A549 (cell line): ENCODE results near the gene INF2. TPM values are rescaled to one million over a fixed set of nuclear protein-coding genes. Genes with fewer than 3 reads are reported as not detected.

Experiments used
- ATAC-seq, 2 experiments: fragments of 200-7000 bp in 1 of 2; fragments of >200 bp in 1 of 2; cut with Nextera tagmentation in 1 of 2; cut with Tn5 transposase in 1 of 2; 3 replicates each; pipeline versions ENCODE4 v1.8.0 to v1.9.1; 2018 to 2020; ENCODE audit warnings: mild to moderate bottlenecking in 1 of 2, moderate library complexity in 1 of 2
- CTCF ChIA-PET: fragments of 300-600 bp; sonication (Branson Sonifier 250); formaldehyde crosslinking; extraction: SDS; loops from one replicate; lab custom pipeline; 2021; ENCODE audit warnings: antibody characterized with exemption, inconsistent platforms; lab: Yijun Ruan, JAX
- POLR2A ChIA-PET: fragments of 350-600 bp; formaldehyde crosslinking; extraction: SDS; loops from one replicate; lab custom pipeline; 2021; ENCODE audit warnings: antibody characterized with exemption, inconsistent platforms; lab: Yijun Ruan, JAX
- DNase-seq, 2 experiments: peaks; one replicate each; pipeline versions ENCODE4 v3.0.0 to v3.0.0-alpha.2; 2011 to 2016; ENCODE audit warnings: low read depth in 1 of 2, low spot score in 1 of 2
- FAIRE-seq: peaks from 2 replicates; lab custom pipeline; 2011; peaks lifted over from hg19 to GRCh38; lab: Jason Lieb, UNC
- H3K27ac ChIP-seq, 2 experiments: fragments of >200 bp; sonication (Bioruptor Twin); formaldehyde crosslinking; 3 replicates each; pipeline ENCODE4 v1.5.1; 2016 to 2017
- H3K4me1 ChIP-seq: fragments of >200 bp; sonication (Bioruptor Twin); formaldehyde crosslinking; 3 replicates; pipeline ENCODE4 v1.6.1; 2016
- H3K4me2 ChIP-seq: fragments of >200 bp; sonication (Bioruptor Twin); formaldehyde crosslinking; 3 replicates; pipeline ENCODE4 v1.6.1; 2016
- H3K4me3 ChIP-seq: fragments of >200 bp; sonication (Bioruptor Twin); formaldehyde crosslinking; 3 replicates; pipeline ENCODE4 v1.5.1; 2016
- H3K9me3 ChIP-seq: fragments of >200 bp; sonication (Bioruptor Twin); formaldehyde crosslinking; 3 replicates; pipeline ENCODE4 v1.6.1; 2016
- BHLHE40 ChIP-seq: IDR thresholded peaks from 2 replicates; pipeline ENCODE4 v1.6.1; 2012; ENCODE audit warnings: low read depth, low read length, inconsistent platforms
- CEBPB ChIP-seq, 2 experiments: fragments of >200 bp in 1 of 2; sonication (Bioruptor Twin) in 1 of 2; formaldehyde crosslinking in 1 of 2; IDR thresholded peaks; 2 replicates each; pipeline ENCODE4 v1.6.1; 2012 to 2016
- FOSL2 ChIP-seq, 2 experiments: fragments of 450-650 bp in 1 of 2; fragments of >200 bp in 1 of 2; sonication (Bioruptor Twin) in 1 of 2; formaldehyde crosslinking; IDR thresholded peaks; 2 replicates each; pipeline versions ENCODE4 v1.5.0 to v1.6.1; 2016 to 2020; ENCODE audit warnings: mild to moderate bottlenecking in 1 of 2, moderate library complexity in 1 of 2
- GATA3 ChIP-seq: IDR thresholded peaks from 2 replicates; pipeline ENCODE4 v1.6.1; 2012; ENCODE audit warnings: borderline replicate concordance
- HOXA7 ChIP-seq: fragments of 250-450 bp; sonication (Bioruptor Pico); IDR thresholded peaks from 2 replicates; pipeline ENCODE4 v1.5.0; 2020; ENCODE audit warnings: mild to moderate bottlenecking, moderate library complexity
- HOXB13 ChIP-seq: fragments of 250-450 bp; sonication (Bioruptor Pico); IDR thresholded peaks from 2 replicates; pipeline ENCODE4 v1.5.0; 2020; ENCODE audit warnings: low read depth, mild to moderate bottlenecking, moderate library complexity
- HOXB5 ChIP-seq: fragments of 250-450 bp; sonication (Bioruptor Pico); IDR thresholded peaks from 2 replicates; pipeline ENCODE4 v1.5.0; 2020; ENCODE audit warnings: mild to moderate bottlenecking, moderate library complexity
- JUN ChIP-seq, 2 experiments: fragments of >200 bp; sonication (Bioruptor Twin); formaldehyde crosslinking; IDR thresholded peaks; 2 replicates in 1 of 2; 3 replicates in 1 of 2; pipeline ENCODE4 v1.6.1; 2016 to 2017
- KDM1A ChIP-seq: fragments of 200-600 bp; sonication (generic); IDR thresholded peaks from 2 replicates; pipeline ENCODE4 v1.6.1; 2016; ENCODE audit warnings: low read depth, mild to moderate bottlenecking
- KDM5A ChIP-seq: fragments of 200-600 bp; sonication (generic); IDR thresholded peaks from 2 replicates; pipeline ENCODE4 v1.6.1; 2016; ENCODE audit warnings: antibody characterized with exemption, mild to moderate bottlenecking
- MAZ ChIP-seq: fragments of 150-350 bp; IDR thresholded peaks from 2 replicates; pipeline ENCODE4 v1.6.1; 2014; ENCODE audit warnings: antibody characterized with exemption, low read depth, low read length, borderline replicate concordance
- NPAS2 ChIP-seq: fragments of 250-450 bp; sonication (Bioruptor Pico); IDR thresholded peaks from 2 replicates; pipeline ENCODE4 v1.8.0; 2022; ENCODE audit warnings: mild to moderate bottlenecking, moderate library complexity, borderline replicate concordance
- POLR2A ChIP-seq: IDR thresholded peaks from 2 replicates; pipeline ENCODE4 v1.6.1; 2012; ENCODE audit warnings: mild to moderate bottlenecking, low read length
- TP53 ChIP-seq: fragments of 250-450 bp; sonication (Bioruptor Pico); IDR thresholded peaks from 2 replicates; pipeline ENCODE4 v1.5.0; 2021; ENCODE audit warnings: mild to moderate bottlenecking, moderate library complexity
- ZNF302 ChIP-seq: fragments of 250-450 bp; sonication (Bioruptor Pico); IDR thresholded peaks from 2 replicates; pipeline ENCODE4 v1.9.0; 2021; ENCODE audit warnings: inconsistent platforms, mild to moderate bottlenecking, moderate library complexity
- WGBS: methylation state at CpG from one replicate; pipeline ENCODE4 v1.1.6; 2017; ENCODE audit errors: missing lambda C conversion rate; 5-methylcytosine and 5-hydroxymethylcytosine counted together
- polyA plus RNA-seq, 4 experiments: library from polyadenylated mRNA; depleted of rRNA in 3 of 4; stranded (reverse); fragments of >200 nt; fragmentation: RNase III in 1 of 4; extraction: RNeasy Plus Mini Kit Qiagen cat#74134 plus additional on column Dnase treatment in 1 of 4; gene quantifications; 2 replicates in 3 of 4; 3 replicates in 1 of 4; pipeline ENCODE4 v1.2.3, GENCODE V29; 2011 to 2017
- TF ChIP-seq, protein P1 (sequence below): fragments of 250-450 bp; sonication (Bioruptor Pico); IDR thresholded peaks from 2 replicates; pipeline ENCODE4 v1.5.0; 2020; ENCODE audit warnings: low read depth, mild to moderate bottlenecking, moderate library complexity
- TF ChIP-seq, protein P2 (sequence below): IDR thresholded peaks from 2 replicates; pipeline ENCODE4 v1.6.1; 2012
- TF ChIP-seq, protein P3 (sequence below): IDR thresholded peaks from 2 replicates; pipeline ENCODE4 v1.6.1; 2012; ENCODE audit warnings: low read depth, borderline replicate concordance
- TF ChIP-seq, protein P4 (sequence below): fragments of >200 bp; sonication (Bioruptor Twin); formaldehyde crosslinking; IDR thresholded peaks from 3 replicates; pipeline ENCODE4 v1.5.1; 2016
- TF ChIP-seq, protein P5 (sequence below): fragments of 200-600 bp; sonication (generic); IDR thresholded peaks from 2 replicates; pipeline ENCODE4 v1.6.1; 2016; ENCODE audit warnings: antibody characterized with exemption, mild to moderate bottlenecking, moderate library complexity
- TF ChIP-seq, protein P6 (sequence below): fragments of 250-450 bp; sonication (Bioruptor Pico); IDR thresholded peaks from 2 replicates; pipeline ENCODE4 v1.5.0; 2021; ENCODE audit warnings: mild to moderate bottlenecking, moderate library complexity, borderline replicate concordance

Gene INF2
- polyA plus RNA-seq, 2 of the 4 experiments (the other 2 are of a cell fraction) = 24.7 to 71.2 TPM

DNA sequence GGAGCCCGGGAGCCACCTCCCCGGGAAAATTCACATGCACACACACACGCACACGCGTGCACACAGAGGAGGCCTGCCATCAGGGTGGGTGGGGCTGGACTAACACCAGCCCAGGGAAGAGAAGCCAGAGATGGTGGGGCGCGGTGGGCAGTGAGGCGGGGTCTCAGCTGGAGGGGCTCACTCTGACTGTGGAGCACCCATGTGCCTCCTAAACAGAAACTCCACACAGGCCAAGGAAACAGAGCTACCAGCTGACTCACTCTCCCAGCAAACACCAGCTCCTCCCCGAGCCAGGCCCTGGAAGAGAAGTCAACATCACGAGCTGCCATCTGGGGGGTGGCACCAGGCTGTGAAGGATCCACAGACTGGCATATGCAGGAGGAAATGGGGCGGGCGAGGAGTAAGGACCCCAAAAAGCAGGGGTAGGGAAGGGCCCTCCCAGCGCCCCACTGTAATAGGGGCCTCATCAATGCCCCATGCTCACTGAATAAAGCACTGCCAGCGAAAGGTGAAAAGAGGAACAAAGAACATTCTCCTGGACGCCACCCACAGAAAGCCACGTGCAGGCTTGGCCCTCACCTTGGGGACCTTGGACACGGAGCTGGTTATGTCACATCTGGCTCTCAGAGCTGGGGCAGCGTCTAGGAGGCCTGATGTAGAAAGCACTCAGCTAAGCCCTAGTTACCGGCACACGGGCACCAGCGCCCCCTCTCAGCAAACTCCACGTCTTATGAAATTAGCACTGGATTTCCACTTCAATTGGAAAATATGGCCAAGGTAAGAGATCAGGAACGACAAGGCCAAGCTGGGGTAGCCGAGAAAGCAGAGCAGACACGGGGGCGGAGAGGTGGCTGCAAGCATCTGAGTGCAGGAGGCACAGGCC is 8.4 kb upstream of the INF2 start (continued):
- no peak for TF ChIP-seq FOSL2 (IDR thresholded peaks at IDR 0.05)
- peak; percentile 13 for TF ChIP-seq FOSL2 (CRISPR knock-in tag; IDR thresholded peaks at IDR 0.05)
- TF ChIP-seq, protein P1, sequence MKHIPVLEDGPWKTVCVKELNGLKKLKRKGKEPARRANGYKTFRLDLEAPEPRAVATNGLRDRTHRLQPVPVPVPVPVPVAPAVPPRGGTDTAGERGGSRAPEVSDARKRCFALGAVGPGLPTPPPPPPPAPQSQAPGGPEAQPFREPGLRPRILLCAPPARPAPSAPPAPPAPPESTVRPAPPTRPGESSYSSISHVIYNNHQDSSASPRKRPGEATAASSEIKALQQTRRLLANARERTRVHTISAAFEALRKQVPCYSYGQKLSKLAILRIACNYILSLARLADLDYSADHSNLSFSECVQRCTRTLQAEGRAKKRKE (CRISPR knock-in tag) = 0 out of 2 replicates have a peak, but pooled peaks have one; percentile 13
- TF ChIP-seq BHLHE40 = 0 out of 2 replicates have a peak, but pooled peaks have one; percentile 34
- peak; percentile 76; the same call in 1 of the 2 replicates for TF ChIP-seq HOXA7 (CRISPR knock-in tag)
- TF ChIP-seq, protein P2, sequence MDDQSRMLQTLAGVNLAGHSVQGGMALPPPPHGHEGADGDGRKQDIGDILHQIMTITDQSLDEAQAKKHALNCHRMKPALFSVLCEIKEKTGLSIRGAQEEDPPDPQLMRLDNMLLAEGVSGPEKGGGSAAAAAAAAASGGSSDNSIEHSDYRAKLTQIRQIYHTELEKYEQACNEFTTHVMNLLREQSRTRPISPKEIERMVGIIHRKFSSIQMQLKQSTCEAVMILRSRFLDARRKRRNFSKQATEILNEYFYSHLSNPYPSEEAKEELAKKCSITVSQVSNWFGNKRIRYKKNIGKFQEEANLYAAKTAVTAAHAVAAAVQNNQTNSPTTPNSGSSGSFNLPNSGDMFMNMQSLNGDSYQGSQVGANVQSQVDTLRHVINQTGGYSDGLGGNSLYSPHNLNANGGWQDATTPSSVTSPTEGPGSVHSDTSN = 0 out of 2 replicates have a peak, but pooled peaks have one; percentile 43
- TF ChIP-seq TP53 (CRISPR knock-in tag) = peak; percentile 64; the same call in 1 of the 2 replicates
- 0 out of 4 replicates have a peak, but pooled peaks of 1 of the 2 experiments have one; percentile 24 for TF ChIP-seq CEBPB (IDR thresholded peaks at IDR 0.05)
- TF ChIP-seq, protein P3, sequence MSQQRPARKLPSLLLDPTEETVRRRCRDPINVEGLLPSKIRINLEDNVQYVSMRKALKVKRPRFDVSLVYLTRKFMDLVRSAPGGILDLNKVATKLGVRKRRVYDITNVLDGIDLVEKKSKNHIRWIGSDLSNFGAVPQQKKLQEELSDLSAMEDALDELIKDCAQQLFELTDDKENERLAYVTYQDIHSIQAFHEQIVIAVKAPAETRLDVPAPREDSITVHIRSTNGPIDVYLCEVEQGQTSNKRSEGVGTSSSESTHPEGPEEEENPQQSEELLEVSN = peak; percentile 73; the same call in 1 of the 2 replicates
- no peak for TF ChIP-seq KDM5A
- peak; percentile 9; the same call in 1 of the 2 replicates for TF ChIP-seq HOXB13 (CRISPR knock-in tag)
- 0 out of 2 replicates have a peak, but pooled peaks have one; percentile 5 for TF ChIP-seq MAZ
- TF ChIP-seq, protein P4, sequence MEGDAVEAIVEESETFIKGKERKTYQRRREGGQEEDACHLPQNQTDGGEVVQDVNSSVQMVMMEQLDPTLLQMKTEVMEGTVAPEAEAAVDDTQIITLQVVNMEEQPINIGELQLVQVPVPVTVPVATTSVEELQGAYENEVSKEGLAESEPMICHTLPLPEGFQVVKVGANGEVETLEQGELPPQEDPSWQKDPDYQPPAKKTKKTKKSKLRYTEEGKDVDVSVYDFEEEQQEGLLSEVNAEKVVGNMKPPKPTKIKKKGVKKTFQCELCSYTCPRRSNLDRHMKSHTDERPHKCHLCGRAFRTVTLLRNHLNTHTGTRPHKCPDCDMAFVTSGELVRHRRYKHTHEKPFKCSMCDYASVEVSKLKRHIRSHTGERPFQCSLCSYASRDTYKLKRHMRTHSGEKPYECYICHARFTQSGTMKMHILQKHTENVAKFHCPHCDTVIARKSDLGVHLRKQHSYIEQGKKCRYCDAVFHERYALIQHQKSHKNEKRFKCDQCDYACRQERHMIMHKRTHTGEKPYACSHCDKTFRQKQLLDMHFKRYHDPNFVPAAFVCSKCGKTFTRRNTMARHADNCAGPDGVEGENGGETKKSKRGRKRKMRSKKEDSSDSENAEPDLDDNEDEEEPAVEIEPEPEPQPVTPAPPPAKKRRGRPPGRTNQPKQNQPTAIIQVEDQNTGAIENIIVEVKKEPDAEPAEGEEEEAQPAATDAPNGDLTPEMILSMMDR = peak; percentile 27; the same call in 2 of the 3 replicates
- 0 out of 2 replicates have a peak, but pooled peaks have one; percentile 10 for TF ChIP-seq HOXB5
- TF ChIP-seq ZNF302 (CRISPR knock-in tag) = no peak

DNA sequence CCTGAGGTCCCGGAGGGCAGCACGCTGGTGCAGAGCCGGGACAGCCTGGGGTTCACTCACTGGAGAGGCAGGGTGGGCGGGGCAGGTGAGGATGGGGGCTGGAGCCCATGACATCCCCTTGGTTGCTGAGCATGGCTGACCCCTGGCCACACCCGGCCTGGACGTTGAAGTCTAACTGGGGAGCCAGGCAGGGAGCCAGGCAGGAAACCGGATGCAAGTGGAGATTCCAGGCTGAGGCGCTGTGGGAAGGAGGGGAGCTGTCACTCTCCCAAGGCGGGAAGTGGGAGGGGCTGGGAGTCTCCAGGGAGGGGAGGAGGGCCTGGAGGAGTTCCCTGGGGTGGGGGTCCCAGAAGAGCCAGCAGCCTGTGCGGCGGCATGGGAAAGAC is 7.7 kb upstream of the INF2 start:
- CTCF ChIA-PET = interaction anchor here (1.4 to 7.6 kb wide), 17 partner anchors 9 to 49 kb away, joined by 3 to 117 read pairs (median 8); partner anchors contain the start of gene INF2
- 2% methylated on average over 11 of the region's 11 CpGs for WGBS
- DNase-seq (peak; percentile 91 to 94), ATAC-seq (peak; percentile 37 to 63), FAIRE-seq (no peak)
- Histone ChIP-seq H3K27ac (peak overlapping the region; percentile 98 to 100), H3K4me2 (peak overlapping the region; percentile 87), H3K9me3 (no peaks in the 10 kb centered on the region), H3K4me1 (peaks cover 85% of the 10 kb centered on the region), H3K4me3 (peak overlapping the region; percentile 38)
- POLR2A ChIA-PET = interaction anchor here (0.7 to 3.9 kb wide), 8 partner anchors 13 to 71 kb away, joined by 3 to 19 read pairs (median 3); partner anchors contain the start of gene SIVA1
- TF ChIP-seq, protein P4 = peak; percentile 4; the same call in 1 of the 3 replicates
- no peak for TF ChIP-seq GATA3
- TF ChIP-seq, protein P5, sequence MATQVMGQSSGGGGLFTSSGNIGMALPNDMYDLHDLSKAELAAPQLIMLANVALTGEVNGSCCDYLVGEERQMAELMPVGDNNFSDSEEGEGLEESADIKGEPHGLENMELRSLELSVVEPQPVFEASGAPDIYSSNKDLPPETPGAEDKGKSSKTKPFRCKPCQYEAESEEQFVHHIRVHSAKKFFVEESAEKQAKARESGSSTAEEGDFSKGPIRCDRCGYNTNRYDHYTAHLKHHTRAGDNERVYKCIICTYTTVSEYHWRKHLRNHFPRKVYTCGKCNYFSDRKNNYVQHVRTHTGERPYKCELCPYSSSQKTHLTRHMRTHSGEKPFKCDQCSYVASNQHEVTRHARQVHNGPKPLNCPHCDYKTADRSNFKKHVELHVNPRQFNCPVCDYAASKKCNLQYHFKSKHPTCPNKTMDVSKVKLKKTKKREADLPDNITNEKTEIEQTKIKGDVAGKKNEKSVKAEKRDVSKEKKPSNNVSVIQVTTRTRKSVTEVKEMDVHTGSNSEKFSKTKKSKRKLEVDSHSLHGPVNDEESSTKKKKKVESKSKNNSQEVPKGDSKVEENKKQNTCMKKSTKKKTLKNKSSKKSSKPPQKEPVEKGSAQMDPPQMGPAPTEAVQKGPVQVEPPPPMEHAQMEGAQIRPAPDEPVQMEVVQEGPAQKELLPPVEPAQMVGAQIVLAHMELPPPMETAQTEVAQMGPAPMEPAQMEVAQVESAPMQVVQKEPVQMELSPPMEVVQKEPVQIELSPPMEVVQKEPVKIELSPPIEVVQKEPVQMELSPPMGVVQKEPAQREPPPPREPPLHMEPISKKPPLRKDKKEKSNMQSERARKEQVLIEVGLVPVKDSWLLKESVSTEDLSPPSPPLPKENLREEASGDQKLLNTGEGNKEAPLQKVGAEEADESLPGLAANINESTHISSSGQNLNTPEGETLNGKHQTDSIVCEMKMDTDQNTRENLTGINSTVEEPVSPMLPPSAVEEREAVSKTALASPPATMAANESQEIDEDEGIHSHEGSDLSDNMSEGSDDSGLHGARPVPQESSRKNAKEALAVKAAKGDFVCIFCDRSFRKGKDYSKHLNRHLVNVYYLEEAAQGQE = no peak
- TF ChIP-seq FOSL2 (IDR thresholded peaks at IDR 0.05) = no peak
- TF ChIP-seq FOSL2 (CRISPR knock-in tag; IDR thresholded peaks at IDR 0.05) = no peak
- no peak for TF ChIP-seq NPAS2 (CRISPR knock-in tag)
- TF ChIP-seq TP53 (CRISPR knock-in tag) = no peak
- TF ChIP-seq KDM1A = no peak
- TF ChIP-seq, protein P6, sequence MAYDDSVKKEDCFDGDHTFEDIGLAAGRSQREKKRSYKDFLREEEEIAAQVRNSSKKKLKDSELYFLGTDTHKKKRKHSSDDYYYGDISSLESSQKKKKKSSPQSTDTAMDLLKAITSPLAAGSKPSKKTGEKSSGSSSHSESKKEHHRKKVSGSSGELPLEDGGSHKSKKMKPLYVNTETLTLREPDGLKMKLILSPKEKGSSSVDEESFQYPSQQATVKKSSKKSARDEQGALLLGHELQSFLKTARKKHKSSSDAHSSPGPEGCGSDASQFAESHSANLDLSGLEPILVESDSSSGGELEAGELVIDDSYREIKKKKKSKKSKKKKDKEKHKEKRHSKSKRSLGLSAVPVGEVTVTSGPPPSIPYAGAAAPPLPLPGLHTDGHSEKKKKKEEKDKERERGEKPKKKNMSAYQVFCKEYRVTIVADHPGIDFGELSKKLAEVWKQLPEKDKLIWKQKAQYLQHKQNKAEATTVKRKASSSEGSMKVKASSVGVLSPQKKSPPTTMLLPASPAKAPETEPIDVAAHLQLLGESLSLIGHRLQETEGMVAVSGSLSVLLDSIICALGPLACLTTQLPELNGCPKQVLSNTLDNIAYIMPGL (CRISPR knock-in tag) = no peak
- peak; percentile 22 to 67; a peak in 2 of 5 replicates for TF ChIP-seq JUN (IDR thresholded peaks at IDR 0.05)
- TF ChIP-seq POLR2A = no peak; the same call in 1 of the 2 replicates
